Lung microvascular endothelial cell (primary cell): ENCODE results near the gene P2RY2. TPM values are rescaled to one million over a fixed set of nuclear protein-coding genes. Genes with fewer than 3 reads are reported as not detected.

Experiments
- DNase-seq, 2 donors: peaks; one replicate each; pipeline versions ENCODE4 v3.0.0 to v3.0.0-alpha.2; 2010; ENCODE audit warnings: low read depth in 2 of 2
- total RNA-seq: library from RNA; depleted of rRNA; stranded (reverse); fragments of >200 nt; gene quantifications from 2 replicates; pipeline ENCODE4 v1.2.1, GENCODE V29; 2014

P2RY2 gene
- 0.20 and 0.65 TPM in 2 replicates for total RNA-seq

DNA sequence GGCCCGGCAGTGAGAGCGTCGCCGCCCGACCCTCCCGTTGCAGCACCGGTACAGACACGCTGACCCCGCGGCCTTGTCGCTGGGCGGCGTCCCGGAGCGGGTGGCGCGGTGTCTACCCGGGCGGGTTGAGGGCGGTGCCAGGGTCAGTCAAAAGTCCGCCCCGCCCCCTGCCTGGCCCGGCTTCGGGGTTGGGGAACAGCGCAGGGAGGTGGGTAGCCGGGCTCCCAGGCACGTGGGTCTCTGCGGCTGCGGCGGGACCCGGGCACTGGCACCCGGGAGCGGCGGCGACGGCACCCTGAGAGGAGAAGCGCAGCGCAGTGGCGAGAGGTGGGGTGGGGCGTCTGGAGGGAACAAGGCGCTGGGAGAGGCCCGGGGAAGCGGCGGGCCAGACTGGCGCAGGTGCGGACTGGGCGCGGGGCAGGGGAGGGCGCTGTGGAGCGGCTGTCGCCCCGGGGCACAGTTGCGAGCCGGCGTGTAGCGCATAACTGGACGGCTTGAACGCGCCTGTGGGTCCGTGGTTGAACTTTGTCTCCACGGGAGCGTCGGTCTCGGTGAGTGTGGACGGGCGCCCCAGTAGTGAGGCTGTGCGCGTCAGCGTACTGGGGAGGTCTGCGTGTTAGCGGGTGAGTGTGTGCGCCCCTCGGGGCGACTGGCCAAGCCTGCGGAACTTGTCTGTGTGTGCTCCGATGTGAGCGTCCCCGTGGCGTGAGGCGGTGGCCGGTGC, at the start of gene P2RY2:
P2RY2 (plus strand) TSS at position 176 of the 724 bp plus-strand sequence. CDS start 15,879 bp downstream, outside the sequence.
- DNase-seq, result peak; percentile 43 to 56

DNA sequence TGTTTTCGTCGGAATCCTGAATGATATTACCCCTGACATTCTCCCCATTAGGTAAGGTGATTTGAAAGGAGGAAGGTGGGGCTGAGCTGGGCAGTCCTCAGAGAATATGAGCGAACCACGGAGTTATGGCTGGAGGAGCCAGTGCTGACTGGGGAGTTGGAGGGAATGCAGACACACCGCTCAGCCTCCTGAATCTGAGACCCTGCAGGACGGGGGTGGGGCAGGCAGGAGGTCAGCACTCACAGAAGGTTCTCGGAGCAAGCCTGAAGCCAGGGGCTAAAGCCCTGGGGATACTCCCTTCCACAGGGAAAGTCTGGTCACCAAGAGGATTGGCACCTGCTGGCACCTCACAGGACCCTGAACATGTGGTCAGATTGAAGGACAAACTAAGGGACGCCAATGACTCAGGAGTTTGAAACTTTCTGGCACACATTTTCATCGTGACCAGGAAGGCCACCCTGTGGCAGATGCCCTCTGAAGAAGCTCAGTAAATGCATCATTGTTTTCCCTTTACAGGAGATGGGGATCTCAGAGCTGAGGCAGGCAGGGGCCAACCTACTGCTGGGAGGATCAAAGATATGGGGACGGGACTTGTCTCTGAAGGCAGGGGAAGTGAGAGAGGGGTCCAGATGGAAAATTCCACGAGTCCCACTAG, 49.0 kb upstream of the P2RY2 start:
- no peak for DNase-seq

DNA sequence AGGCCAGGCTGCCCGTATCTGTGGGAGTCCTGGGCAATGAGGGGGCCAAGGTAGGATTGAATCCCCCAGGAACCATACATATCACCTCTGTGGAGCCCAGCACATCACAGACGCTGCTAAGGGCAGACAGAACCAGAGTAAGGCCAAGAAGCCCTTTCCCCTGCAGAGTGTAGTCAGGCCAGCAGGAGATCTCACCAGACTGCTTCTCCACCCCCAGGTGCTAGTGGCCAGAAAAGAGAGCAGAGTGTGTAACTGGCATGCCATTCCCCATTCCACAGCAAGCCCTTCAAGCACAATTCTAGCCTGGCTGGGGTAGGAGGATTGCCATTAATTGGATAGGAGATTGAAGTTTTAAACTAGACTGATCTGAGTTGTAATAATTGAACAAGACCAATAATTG, 47.9 kb upstream of the P2RY2 start:
- no peak for DNase-seq

DNA sequence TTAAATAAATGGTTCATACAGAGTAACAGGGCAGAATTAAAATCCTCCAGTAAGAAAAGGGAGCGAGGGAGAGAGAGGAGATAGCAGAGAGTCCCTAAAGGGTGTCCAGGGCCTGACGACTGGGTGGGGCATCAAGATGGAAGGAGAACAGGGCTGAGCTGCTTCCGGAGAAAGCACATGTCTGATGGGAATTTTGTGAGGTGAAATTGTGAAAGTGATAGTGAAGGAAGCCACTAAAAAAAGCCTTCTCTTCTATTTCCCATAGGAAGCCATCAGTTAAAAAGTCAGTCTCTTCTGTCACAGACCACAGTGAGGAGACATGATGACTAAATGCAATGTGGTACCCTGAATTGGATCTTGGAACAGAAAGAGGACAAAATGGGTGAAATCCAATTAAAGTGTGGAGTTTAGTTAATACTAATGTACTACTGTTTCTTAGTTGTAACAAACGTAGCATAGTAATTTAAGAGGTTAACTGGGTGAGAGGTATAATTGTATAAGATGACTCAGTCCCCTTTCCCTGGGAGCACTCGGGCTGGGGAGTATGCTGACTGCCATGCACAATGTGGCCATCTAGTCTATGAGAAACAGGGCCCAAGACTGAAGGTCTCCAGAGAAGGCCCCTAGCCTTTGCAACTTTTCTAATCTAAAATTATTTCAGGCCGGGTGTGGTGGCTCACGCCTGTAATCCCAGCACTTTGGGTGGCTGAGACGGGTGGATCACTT, 46.5 kb upstream of the P2RY2 start:
- peak in 1 of 2 donors; percentile 34 for DNase-seq

- DNase-seq, result no peak
These were observed 45.0 kb upstream of the P2RY2 start for GRCh38 chr11:73172992-73173656.

- DNase-seq, result peak in 1 of 2 donors; percentile 33
These were observed 44.2 kb upstream of the P2RY2 start for GRCh38 chr11:73173755-73174494.

DNA sequence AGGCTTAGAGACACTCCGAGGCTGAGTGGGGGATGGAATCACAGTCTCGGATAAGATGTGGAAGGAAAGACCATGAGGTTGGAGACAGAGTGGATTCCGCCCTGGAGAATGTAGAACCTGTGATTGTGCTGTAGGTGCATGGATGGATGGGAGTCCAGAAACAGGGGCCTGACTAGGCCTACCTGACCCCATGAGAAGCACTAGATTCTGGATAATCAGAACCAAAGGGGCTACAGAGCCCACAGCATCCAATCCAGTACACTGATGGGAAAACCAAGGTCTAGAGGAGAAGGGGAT, 43.6 kb upstream of the P2RY2 start:
- DNase-seq, result no peak

GRCh38 chr11:73175551-73176144, 42.4 kb upstream of the P2RY2 start:
- peak in 1 of 2 donors; percentile 29 for DNase-seq

- DNase-seq, result no peak
These were observed 41.8 kb upstream of the P2RY2 start for GRCh38 chr11:73176145-73176873.

- DNase-seq, result no peak
These were observed 41.3 kb upstream of the P2RY2 start for GRCh38 chr11:73176874-73177155.

DNA sequence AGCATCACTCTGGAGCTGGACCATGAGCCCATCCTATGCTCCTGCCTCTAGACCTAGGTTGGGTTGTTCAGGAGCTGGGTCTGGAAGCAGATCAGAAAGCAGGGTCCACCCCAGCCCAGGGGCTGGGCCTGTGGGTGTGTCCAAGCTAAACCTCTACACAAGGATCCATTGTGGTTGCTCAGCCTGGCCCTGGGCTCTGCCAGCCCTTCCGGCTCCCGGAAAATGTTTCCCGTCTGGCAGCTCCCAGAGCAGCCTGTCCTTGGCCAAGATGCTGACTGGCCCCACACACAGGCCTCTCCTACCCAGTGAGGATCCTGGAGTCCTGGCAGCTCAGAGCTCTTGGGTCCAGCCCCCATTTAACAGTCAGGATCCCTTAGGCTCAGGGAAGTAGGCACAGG, 40.7 kb upstream of the P2RY2 start:
- peak; percentile 19 to 71 for DNase-seq

DNA sequence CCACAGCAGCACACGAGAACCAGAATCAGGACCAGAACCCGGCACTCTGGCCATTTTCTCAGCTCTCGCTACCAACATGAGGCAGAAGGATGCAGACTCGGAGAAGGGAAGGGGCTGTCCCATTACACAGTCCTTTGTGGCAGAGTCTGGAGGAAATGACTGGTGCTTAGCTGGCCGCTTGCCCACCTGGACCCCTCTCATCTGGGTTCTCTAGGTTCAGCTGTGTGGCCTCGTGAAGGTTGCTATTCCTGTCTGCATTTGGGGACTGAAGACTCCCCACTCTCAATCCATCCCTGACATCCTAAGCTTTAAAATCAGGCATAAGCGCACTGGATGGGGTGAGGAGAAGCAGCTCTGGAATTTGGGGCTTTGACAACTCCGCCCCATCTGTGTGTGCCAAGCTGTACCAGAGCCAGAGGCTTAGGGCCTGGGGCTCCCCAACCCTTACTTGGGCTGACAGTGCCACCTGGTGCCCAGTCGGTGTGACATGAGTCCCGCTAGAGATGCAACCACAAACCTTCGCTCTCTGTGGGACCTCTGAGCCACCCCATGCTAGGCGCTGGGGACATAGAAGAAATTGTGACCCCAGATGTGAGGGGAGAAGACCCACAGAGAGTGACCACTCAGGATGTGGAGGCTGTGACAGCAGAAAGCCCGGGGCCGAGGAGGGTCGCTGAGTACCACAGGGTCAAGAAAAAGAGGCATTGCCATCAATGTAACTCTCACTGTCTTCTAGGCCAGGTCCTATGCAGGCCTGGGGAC, 40.1 kb upstream of the P2RY2 start:
- peak; percentile 89 to 91 for DNase-seq

GRCh38 chr11:73178681-73179080, 39.4 kb upstream of the P2RY2 start:
- no peak for DNase-seq

DNA sequence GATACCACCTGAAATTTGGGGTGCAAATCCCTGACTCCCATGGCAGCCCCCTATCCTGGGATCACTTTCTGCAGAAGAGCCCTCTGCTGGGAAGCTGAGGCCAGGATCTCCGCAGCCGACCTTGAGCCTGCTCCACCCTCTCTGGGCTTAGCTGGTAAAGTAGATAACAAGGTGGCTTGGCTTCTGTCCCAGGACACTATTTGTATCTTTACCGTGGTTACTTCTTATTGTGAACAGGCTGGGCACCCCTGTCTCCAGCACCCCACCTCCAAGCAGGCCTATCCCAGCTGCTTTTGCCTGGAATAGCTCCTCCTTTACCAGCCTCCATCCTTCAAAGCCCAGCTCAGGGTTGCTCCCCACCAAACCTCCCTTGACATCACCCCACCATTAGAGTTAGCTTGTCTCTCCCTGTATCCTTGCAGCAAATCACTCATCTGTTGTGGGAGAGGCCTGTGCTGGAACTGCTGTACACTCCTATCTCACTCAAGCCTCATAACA, 35.2 kb upstream of the P2RY2 start:
- DNase-seq, result no peak

DNA sequence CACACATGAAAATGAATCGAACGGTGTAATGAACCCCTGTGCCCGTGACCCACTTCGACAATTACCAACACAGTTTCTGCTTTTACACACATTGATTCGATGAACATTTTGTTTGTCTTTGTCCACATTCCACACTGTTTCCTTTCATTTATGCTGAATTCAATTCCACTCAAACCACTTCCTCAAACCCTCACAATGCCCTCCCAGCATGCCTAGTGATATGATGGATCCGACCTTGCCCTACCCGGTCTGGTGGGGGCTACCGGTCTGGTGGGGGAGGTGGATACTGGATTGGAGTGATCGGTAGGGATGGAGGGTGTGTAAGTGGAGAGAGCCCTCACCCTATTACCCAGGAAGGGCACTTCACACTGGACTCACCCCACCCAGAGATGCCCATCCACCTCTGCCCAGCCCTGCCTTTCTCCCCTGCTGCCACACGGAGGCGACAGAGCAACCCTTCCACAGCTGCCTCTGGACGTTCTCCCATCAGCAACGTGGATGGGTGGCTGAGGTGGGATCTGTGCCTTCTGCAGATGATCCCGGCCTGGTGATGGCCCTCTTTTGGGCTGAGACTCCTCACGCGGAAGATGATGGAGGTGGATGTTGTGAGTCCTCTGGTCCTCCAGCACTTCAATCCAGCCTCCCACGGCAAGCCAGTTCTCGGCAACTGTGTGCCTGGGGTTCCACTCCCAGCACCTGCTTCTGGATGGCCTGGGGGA, 33.0 kb upstream of the P2RY2 start:
- peak; percentile 69 to 77 for DNase-seq

DNA sequence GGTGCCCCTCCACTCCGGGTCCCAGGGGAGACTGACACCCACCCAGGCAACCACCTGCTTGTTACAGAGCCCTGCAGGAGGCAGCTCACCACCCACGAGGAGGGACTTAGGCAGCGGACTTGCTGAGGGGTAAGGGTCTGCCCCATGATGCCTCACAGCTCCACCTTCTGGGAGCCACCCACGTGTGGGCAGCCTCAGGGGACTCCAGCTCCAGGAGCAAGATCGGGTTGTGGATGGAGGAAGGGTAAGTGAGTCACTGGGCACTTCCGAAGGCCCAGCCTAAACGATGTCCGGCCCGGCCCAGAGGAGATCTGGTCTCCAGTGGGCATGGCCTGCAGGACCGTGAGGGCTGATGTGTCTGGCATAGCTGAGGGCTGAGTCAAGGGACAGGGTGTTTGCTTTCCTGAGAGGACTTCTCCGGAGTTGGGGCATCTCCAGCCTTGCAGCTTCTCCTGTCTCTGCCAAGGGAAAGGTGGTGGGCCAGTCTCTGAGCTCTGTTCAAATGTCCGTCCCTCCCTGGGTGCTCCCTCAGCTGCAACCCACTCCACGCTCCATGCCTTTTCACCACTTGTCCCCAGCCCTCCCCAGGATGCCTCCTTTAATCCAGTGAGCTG, 32.3 kb upstream of the P2RY2 start:
- peak in 1 of 2 donors; percentile 72 for DNase-seq

DNA sequence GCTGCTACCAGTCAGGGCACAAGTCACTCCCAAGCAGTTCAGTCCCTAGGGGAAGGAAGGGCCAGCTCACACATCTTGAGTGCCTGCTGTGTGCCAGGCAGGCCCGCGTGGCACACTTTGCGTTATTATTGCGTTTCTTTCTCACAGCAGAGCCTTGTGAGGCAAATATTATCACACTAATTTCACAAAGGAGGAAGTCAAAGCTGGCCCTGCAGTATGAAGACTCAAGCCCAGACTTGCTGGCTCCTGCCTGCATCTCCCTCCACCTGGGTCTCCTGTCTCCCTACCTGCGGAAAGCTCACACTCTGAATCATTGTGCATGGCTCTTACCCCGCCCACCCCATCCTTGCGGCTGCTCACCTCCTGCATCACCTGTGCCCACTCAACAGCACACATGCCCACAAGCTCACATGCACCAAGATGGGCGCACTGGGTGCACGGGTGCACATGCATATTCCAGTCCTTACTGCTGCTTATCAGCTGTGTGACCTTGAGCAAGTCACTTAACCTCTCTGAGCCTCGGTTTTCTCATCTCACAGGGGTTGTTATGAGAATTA, 31.7 kb upstream of the P2RY2 start:
- no peak for DNase-seq

DNA sequence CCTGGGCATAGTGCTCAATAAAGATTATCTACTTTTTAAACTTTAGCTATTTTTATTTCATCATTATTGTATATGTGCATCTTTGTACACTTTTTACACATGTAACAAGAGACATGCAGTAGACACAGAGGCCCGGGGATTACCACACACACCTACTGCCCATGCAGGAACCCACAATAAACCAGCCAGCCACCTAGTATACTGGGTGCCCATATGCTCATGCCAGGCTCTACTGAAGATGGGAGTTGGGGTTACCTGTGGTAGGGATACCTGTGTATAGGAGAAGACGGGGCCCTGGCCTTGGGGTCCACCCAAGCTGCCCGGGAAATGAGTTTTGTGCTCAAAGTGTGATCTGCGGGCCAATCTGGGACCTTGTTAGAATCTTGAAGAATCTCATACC, 31.2 kb upstream of the P2RY2 start:
- DNase-seq, result no peak
